ENCODE results near the gene COL26A1.

The COL26A1 gene

GRCh38 chr7:101572156-101572555, 209.5 kb downstream of the COL26A1 start:
- TF ChIP-seq CTCF (IDR thresholded peaks at IDR 0.05; ENCODE audit: control insufficient read depth, extremely low read depth, insufficient read depth): no peak
- H3K4me3 ChIP-seq (ENCODE audit: low read depth, low read length): no peak overlapping the region
- DNase-seq (ENCODE audit: low read depth): no peak

GRCh38 chr7:101575168-101575567, 212.5 kb downstream of the COL26A1 start:
- DNase-seq (ENCODE audit: low read depth): no peak
- H3K4me3 ChIP-seq (ENCODE audit: low read depth, low read length): no peak overlapping the region
- TF ChIP-seq CTCF (IDR thresholded peaks at IDR 0.05; ENCODE audit: control insufficient read depth, extremely low read depth, insufficient read depth): no peak

GRCh38 chr7:101575721-101576120, 213.0 kb downstream of the COL26A1 start:
- DNase-seq (ENCODE audit: low read depth): no peak
- no peak for TF ChIP-seq CTCF (IDR thresholded peaks at IDR 0.05; ENCODE audit: control insufficient read depth, extremely low read depth, insufficient read depth)
- no peak overlapping the region for H3K4me3 ChIP-seq (ENCODE audit: low read depth, low read length)

GRCh38 chr7:101576998-101577397, 214.3 kb downstream of the COL26A1 start:
- no peak overlapping the region for H3K4me3 ChIP-seq (ENCODE audit: low read depth, low read length)
- no peak for TF ChIP-seq CTCF (IDR thresholded peaks at IDR 0.05; ENCODE audit: control insufficient read depth, extremely low read depth, insufficient read depth)
- DNase-seq (ENCODE audit: low read depth): no peak

- no peak overlapping the region for H3K4me3 ChIP-seq (ENCODE audit: low read depth, low read length)
- TF ChIP-seq CTCF (IDR thresholded peaks at IDR 0.05; ENCODE audit: control insufficient read depth, extremely low read depth, insufficient read depth): no peak
- no peak for DNase-seq (ENCODE audit: low read depth)
These were observed 215.9 kb downstream of the COL26A1 start for GRCh38 chr7:101578552-101578951.

GRCh38 chr7:101580596-101580995, 217.9 kb downstream of the COL26A1 start:
- H3K4me3 ChIP-seq (ENCODE audit: low read depth, low read length): no peak overlapping the region
- no peak for DNase-seq (ENCODE audit: low read depth)
- TF ChIP-seq CTCF (IDR thresholded peaks at IDR 0.05; ENCODE audit: control insufficient read depth, extremely low read depth, insufficient read depth): no peak

- DNase-seq (ENCODE audit: low read depth): no peak
- no peak overlapping the region for H3K4me3 ChIP-seq (ENCODE audit: low read depth, low read length)
- no peak for TF ChIP-seq CTCF (IDR thresholded peaks at IDR 0.05; ENCODE audit: control insufficient read depth, extremely low read depth, insufficient read depth)
These were observed 219.2 kb downstream of the COL26A1 start for GRCh38 chr7:101581891-101582290.

Measured in LNCaP clone FGC (cell line).